ENCODE measurements around the gene RPH3AL.
A peak's percentile ranks its signal among the peaks of the same experiment; 100 is the strongest.

The RPH3AL gene

GRCh38 chr17:266701-267667, 85.6 kb downstream of the RPH3AL start:
- no peaks in the 10 kb centered on the region for H3K4me1 ChIP-seq (ENCODE audit: control insufficient read depth, insufficient read depth, low read length)
- H3K36me3 ChIP-seq (ENCODE audit: control insufficient read depth in 2 of 2, insufficient read depth in 1 of 2, low read length in 2 of 2): peaks cover 0 to 6% of the 10 kb centered on the region in 2 experiments; a peak in 1 of 3 replicates
- ChIA-PET POLR2A (no interaction called here), CTCF (interaction anchor here (0.7 to 1.3 kb wide), 3 partner anchors 17 to 47 kb away, joined by 3 to 7 read pairs (median 4); no protein-coding TSS in a partner anchor)
- no peak for TF ChIP-seq ZNF223 (tag by site-specific recombination; IDR thresholded peaks at IDR 0.05)
- TF ChIP-seq ZNF623 (tag by site-specific recombination; IDR thresholded peaks at IDR 0.05): peak; percentile 26; the same call in 1 of the 2 replicates
- no peak for TF ChIP-seq ZNF112 (tag by site-specific recombination; IDR thresholded peaks at IDR 0.05)
- TF ChIP-seq ZNF266 (tag by site-specific recombination; IDR thresholded peaks at IDR 0.05; ENCODE audit: low read depth): no peak
- TF ChIP-seq EGR2 (tag by site-specific recombination; IDR thresholded peaks at IDR 0.05; ENCODE audit: low read depth): peak; percentile 42; the same call in 1 of the 2 replicates
- TF ChIP-seq ZNF202 (tag by site-specific recombination; IDR thresholded peaks at IDR 0.05; ENCODE audit: borderline replicate concordance): no peak
- TF ChIP-seq ELK4 (IDR thresholded peaks at IDR 0.05; ENCODE audit: borderline replicate concordance, low read depth, low read length): no peak
- TF ChIP-seq FEZF1 (tag by site-specific recombination; IDR thresholded peaks at IDR 0.05): no peak
- TF ChIP-seq ZNF2 (tag by site-specific recombination; IDR thresholded peaks at IDR 0.05): no peak
- no peak overlapping the region for H3K4me3 ChIP-seq (ENCODE audit: low read depth, low read length)
- no peak overlapping the region for H3K27ac ChIP-seq (ENCODE audit: extremely low read depth, low read depth, low read length)
- H3K9me3 ChIP-seq (ENCODE audit: control insufficient read depth, insufficient read depth, low read depth, low read length): no peaks in the 10 kb centered on the region

GRCh38 chr17:266219-266618, 86.4 kb downstream of the RPH3AL start:
- ChIA-PET CTCF (no interaction called here), POLR2A (no interaction called here)
- Histone ChIP-seq H3K36me3 (ENCODE audit: control insufficient read depth in 2 of 2, insufficient read depth in 1 of 2, low read length in 2 of 2) (peaks cover 0 to 6% of the 10 kb centered on the region in 2 experiments; a peak in 1 of 3 replicates), H3K4me3 (ENCODE audit: low read depth, low read length) (no peak overlapping the region), H3K4me1 (ENCODE audit: control insufficient read depth, insufficient read depth, low read length) (no peaks in the 10 kb centered on the region), H3K9me3 (ENCODE audit: control insufficient read depth, insufficient read depth, low read depth, low read length) (no peaks in the 10 kb centered on the region), H3K27ac (ENCODE audit: extremely low read depth, low read depth, low read length) (no peak overlapping the region)
- TF ChIP-seq ZNF354C (tag by site-specific recombination; IDR thresholded peaks at IDR 0.05; ENCODE audit: borderline replicate concordance, low read depth) (no peak), ZFHX2 (tag by site-specific recombination; conservative IDR thresholded peaks at IDR 0.05) (no peak), ZNF266 (tag by site-specific recombination; IDR thresholded peaks at IDR 0.05; ENCODE audit: low read depth) (no peak)

- peaks cover 0 to 6% of the 10 kb centered on the region in 2 experiments; a peak in 1 of 3 replicates for H3K36me3 ChIP-seq (ENCODE audit: control insufficient read depth in 2 of 2, insufficient read depth in 1 of 2, low read length in 2 of 2)
- ChIA-PET POLR2A (no interaction called here), CTCF (interaction anchor here (1.0 kb wide), 1 partner anchor 10 kb away, joined by 3 read pairs; no protein-coding TSS in a partner anchor)
- H3K9me3 ChIP-seq (ENCODE audit: control insufficient read depth, insufficient read depth, low read depth, low read length): no peaks in the 10 kb centered on the region
- H3K4me1 ChIP-seq (ENCODE audit: control insufficient read depth, insufficient read depth, low read length): no peaks in the 10 kb centered on the region
- H3K4me3 ChIP-seq (ENCODE audit: low read depth, low read length): no peak overlapping the region
- no peak overlapping the region for H3K27ac ChIP-seq (ENCODE audit: extremely low read depth, low read depth, low read length)
- no peak for TF ChIP-seq ZNF549 (tag by site-specific recombination; IDR thresholded peaks at IDR 0.05)
- TF ChIP-seq FEZF1 (tag by site-specific recombination; IDR thresholded peaks at IDR 0.05): no peak
- no peak for TF ChIP-seq ZNF670 (tag by site-specific recombination; IDR thresholded peaks at IDR 0.05; ENCODE audit: low read depth)
- TF ChIP-seq ZNF768 (tag by site-specific recombination; IDR thresholded peaks at IDR 0.05): no peak
- no peak for TF ChIP-seq YY2 (tag by site-specific recombination; IDR thresholded peaks at IDR 0.05)
- TF ChIP-seq ZNF157 (tag by site-specific recombination; IDR thresholded peaks at IDR 0.05): no peak
- no peak for TF ChIP-seq ZNF280C (tag by site-specific recombination; IDR thresholded peaks at IDR 0.05)
- TF ChIP-seq ZNF37A (tag by site-specific recombination; IDR thresholded peaks at IDR 0.05): no peak
- TF ChIP-seq ZNF654 (tag by site-specific recombination; IDR thresholded peaks at IDR 0.05; ENCODE audit: low read depth): no peak
These were observed 86.9 kb downstream of the RPH3AL start for GRCh38 chr17:265718-266117.
